Eye (tissue), 1 donor: ENCODE results near the gene RBKS.
"Not testable (repeated sequence)": the region's sequence is repeated elsewhere in the genome, so short reads cannot be mapped to it uniquely, and the experiment has no call there.

ENCODE experiments used
- DNase-seq: peaks from one replicate; pipeline ENCODE4 v3.0.0-alpha.2; 2015

The RBKS gene

GRCh38 chr2:27796791-27797765 lies 93.1 kb downstream of the RBKS start:
- no peak for DNase-seq

DNA sequence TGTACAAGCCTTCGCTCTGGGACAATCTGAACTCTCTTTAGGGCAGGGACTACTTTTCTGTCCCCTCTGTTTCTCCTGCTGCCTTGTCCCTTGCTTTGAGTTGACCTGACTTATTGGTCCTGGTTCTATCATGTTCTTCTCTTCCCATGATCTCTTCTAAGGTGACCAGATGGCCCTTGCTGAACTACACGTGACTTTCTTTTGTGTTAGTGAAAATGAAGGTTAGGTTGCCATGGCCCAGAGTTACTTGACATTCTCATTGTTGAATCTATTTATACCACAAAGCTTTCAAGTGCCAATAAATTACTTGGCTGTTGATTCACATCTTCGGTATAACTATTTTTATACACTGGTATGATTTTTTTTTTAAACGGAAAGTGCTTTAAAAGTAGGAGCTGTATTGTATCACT lies 94.3 kb downstream of the RBKS start:
- no peak for DNase-seq

GRCh38 chr2:27795093-27795834 lies 94.9 kb downstream of the RBKS start:
- DNase-seq = no peak

- no peak for DNase-seq
Observed at GRCh38 chr2:27792759-27793158, 97.4 kb downstream of the RBKS start.

DNA sequence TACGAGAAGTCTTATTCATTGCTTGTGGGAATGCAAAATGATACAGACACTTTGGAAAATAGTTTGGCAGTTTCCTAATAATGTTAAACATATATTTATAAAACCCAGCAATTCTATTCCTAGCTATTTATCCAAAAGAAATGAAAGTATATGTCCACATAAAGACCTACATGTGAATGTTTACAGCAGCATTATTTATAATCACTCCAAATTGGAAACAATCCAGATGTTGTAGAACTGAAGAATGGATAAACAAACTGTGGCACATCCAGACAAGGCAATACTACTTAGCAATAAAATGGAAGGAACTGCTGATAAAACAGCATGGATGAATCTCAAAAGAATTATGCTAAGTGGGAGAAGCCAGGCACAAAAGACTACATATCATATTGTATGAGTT lies 99.4 kb downstream of the RBKS start:
- no peak for DNase-seq

GRCh38 chr2:27782701-27783100 lies 107.5 kb downstream of the RBKS start:
- DNase-seq = no peak

DNA sequence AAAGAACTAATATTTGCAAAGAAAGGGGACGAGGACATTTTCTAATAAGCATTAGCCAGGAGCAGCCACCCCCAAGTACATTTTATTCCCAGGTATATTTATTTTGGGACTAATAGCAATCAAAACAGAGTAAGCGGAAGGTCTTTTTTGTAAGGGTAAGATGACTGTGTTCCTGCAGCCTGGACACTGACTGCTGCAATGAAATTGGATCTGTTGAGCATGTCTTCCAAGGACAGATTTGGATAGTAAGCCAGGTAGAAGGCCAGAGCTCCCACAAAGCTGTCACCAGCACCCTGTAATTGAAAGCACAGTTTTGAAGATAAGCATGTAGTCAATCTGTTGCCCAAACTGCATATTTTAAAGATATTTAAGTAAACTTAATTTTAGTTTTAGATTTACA lies 108.7 kb downstream of the RBKS start:
- no peak for DNase-seq

DNA sequence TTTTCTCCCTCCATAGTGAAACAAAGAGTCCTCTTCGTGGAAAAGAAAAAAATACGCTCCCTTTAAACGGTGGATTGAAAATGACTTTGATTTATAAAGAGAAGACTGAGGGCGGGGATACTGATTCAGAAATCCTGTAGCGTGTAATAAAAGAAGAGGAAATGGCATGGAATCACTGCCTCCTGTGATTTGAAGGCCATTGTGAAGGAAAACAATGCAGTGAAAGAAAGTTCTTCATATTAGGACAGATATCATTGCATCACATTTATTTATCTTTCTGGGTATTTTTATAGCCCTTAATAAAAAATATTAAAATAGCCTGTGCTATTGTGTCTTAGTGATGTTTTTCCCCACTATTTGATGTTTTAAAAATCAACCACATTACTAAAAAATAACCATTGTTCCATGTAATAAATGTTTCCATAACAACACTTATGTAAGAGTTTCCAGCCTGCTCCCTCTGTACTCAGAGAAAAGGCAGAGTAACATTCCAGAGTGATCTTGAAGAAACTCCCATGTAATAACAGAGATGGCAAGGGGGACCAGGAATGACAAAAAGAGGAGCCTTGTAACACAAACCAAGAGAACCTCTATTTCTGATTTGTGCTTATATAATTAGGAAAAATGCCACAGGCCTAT lies 110.7 kb downstream of the RBKS start:
- DNase-seq = no peak

DNA sequence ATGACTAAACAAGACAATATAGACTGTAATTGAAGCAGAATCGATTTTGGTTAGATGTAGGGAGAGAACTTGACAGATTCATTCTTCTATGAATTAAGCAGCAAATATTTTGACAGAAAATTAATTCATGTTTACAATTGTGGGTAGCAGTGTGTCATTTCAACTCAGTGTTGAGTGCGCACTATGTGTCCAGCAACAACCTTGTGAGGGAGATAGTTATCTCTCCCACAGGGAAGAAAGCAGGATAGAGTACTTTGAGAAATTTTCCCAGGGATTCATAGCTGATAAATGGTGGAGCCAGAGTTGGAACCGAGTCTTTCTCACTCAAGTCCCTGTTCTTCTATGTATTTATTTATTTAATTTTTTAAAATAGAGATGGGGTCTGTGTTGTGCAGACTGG lies 113.5 kb downstream of the RBKS start:
- peak; percentile 51 for DNase-seq

DNA sequence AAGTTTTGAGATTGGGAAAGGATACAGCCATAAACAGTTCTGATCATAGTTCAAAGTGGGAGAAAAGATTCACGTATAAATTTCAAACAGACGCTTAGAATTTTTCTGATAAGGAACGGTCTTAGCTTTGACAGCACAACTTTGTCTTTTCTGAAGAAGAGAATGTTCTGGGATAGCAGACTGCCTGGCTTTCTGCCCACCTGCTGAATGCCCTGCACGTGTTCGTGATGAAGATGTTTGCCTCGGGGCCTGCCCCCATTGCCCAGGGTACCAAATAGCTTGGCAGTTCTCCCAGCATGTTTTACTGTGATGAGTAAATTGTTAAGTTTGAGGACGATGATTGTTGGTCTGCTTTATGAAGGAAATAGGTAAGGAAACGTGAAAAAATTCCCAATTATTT lies 114.1 kb downstream of the RBKS start:
- peak; percentile 29 for DNase-seq

GRCh38 chr2:27773959-27774358 lies 116.2 kb downstream of the RBKS start:
- DNase-seq = no peak

DNA sequence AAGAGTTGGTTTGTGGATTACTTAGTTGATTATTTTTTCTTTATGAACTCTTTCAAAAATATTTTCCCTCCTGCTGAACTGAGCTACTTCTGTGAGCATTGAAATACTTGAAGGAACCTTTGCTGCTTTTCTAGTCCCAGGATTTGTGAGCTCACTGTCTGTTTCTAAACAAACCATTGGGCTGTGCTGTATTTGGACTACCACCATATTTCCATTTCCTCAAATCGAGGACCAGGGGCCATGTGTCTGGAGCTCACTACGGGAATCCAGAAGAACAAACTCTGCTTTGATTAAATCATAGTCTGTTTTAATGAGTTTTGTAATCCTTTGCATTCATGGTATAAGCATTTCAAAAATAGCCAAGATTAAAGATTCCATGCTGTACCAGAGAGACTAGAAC lies 117.4 kb downstream of the RBKS start:
- no peak for DNase-seq

DNA sequence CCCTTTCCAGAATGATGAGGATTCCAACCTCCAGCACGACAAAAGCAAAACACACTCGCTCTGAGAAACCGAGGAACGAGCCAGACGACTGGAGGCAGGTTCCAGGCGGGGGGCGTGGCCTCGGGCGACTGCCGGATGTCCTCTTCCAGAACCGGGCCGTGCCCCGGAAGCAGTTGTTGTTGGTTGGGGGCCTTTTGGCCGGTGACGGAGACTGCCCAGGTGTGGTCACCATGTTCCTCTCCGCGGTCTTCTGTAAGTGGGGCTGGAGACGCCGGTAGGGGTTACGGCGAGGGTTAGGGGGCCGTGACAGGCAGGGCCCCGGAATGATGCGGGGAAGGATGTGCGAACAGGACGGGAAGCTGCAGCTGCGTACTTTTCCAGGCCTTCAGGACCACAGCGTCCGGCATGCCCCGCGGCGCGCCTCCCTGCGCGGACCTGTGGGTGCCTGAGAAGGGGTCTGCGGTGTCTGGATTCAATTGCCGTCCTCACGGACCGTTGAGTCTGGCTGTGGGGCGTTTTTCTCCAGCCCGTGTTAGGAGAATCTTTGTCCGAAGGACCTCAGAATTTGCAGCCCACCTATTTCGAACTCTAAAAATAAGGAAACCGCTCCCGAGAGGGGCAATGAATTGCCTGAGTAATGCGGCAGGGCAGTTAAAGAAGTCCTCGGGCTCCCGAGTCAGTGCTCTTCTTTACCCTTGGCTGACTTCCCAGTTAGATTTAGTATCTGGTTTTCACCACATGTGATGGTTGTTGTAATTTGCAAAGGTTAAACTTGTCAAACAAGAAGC lies 118.4 kb downstream of the RBKS start, which contains the start of gene MRPL33:
Gene MRPL33, plus strand, starts transcription at position 172 of the 788 bp plus-strand sequence. Its CDS starts 59 bp downstream, at position 231.
- DNase-seq = peak; percentile 97

DNA sequence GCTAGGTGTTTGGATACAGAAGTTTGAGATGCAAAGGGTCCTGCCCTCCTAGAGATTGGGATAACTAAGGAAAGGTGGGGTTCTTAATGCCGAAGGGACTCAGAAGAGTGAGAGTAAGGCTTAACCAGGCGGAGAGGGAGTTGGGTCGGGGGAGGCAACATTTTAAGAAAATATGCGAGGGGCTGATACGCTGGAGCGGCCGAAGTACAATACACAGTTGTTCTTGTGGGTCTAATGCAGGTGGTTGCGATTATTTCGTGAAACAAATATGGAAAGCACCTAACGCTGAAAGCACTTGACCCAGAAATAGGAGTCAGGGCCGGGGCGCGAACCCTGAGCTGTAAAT lies 119.0 kb downstream of the RBKS start:
- DNase-seq = no peak

- DNase-seq = no peak
Observed at GRCh38 chr2:27766287-27766661, 123.9 kb downstream of the RBKS start.

- DNase-seq = peak; percentile 82
Observed at GRCh38 chr2:27765621-27766286, 124.4 kb downstream of the RBKS start.

GRCh38 chr2:27764526-27764925 lies 125.7 kb downstream of the RBKS start:
- DNase-seq = not testable (repeated sequence)

DNA sequence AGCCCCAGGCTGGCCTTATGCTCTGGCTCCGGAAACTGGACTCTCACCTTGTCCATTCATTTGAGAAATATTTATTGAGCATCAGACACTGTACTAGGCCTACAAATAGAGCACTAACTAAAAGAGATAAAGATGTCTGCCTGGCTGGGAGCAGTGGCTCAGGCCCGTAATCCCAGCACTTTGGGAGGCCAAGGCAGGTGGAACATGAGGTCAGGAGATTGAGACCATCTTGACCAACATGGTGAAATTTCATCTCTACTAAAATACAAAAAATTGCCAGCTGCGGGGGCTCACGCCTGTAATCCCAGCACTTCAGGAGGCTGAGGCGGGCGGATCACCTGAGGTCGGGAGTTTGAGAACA lies 126.3 kb downstream of the RBKS start:
- DNase-seq = no peak

DNA sequence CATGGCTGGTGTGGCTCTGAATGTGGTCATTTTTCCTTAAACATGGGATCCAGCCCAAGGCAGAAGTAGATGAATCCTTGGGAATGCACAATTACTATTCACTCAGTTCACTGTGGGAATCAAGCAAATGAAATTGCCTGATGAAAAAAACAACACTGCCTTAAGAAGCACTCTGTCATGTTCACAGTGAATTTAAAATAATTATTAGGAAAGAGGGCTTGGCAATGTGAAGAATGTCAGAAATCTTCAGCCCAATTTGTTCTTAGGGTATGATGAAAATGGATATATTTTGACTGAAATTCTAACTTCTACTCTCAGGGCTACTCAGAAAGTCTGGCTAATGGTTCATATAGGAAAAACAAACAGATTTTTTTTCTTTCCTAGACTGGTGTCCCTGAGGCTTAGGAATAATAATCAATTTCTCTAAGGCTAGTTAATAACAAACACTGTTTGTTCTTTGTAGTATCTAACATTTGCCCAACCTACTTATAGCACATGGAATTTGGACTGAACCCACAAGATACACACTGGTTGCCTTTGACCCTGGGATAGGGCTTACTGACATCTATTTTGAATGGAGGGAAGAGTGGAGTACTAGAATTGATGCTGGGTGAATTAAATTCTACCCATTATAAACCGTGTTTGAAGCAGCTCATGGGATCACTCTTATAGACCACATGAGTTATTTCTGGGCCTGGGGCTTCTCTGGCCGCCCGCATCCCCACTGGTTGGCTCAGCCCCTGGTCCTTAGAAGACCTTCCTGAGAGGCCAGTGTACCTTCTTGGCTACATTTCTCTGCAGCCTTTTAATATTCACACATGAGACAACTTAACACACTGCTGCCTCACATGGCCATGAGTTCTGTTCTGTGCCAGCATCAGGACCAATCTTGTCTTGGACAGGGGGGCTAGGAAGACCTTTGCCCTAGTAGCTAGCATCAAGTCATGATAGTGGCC lies 127.0 kb downstream of the RBKS start:
- no peak for DNase-seq

- DNase-seq = no peak
Observed at GRCh38 chr2:27756544-27757498, 133.4 kb downstream of the RBKS start.
